ENCODE results near the gene SMIM34. TPM values are rescaled to one million over a fixed set of nuclear protein-coding genes. Genes with fewer than 3 reads are reported as not detected.

Gene SMIM34, protein sequence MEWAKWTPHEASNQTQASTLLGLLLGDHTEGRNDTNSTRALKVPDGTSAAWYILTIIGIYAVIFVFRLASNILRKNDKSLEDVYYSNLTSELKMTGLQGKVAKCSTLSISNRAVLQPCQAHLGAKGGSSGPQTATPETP
- total RNA-seq: not detected in 2 replicates

GRCh38 chr21:34423805-34424204 is at the start of gene SMIM34:
Gene SMIM34 (minus strand): TSS chr21:34423951. CDS start chr21:34423839, 112 bp downstream.

GRCh38 chr21:34374940-34375618 is 48.7 kb downstream of the SMIM34 start, which contains the start of gene SMIM11:
Gene SMIM11 (plus strand): TSS chr21:34375507. CDS start chr21:34379505, 3,998 bp downstream.

Other genes with a start within 250 kb of the SMIM34 start
- not detected in 2 replicates for gene KCNE2, start 59.9 kb downstream of the SMIM34 start, total RNA-seq
- gene SMIM11, start 48.4 kb downstream of the SMIM34 start, total RNA-seq: 0.54 and 14.6 TPM in 2 replicates
- not detected in 2 replicates for gene KCNE1, start 88.3 kb upstream of the SMIM34 start, total RNA-seq
- gene RCAN1, start 191.2 kb upstream of the SMIM34 start, total RNA-seq: 31.8 and 36.3 TPM in 2 replicates
- not detected in 2 replicates for gene CLIC6, start 245.0 kb upstream of the SMIM34 start, total RNA-seq